ENCODE data around the gene USP21.

The USP21 gene

GRCh38 chr1:161214369-161214768, 55.1 kb downstream of the USP21 start:
- H3K27ac ChIP-seq, result no peak overlapping the region
- no peak for TF ChIP-seq CTCF (conservative IDR thresholded peaks at IDR 0.05)

GRCh38 chr1:161215076-161215475, 55.8 kb downstream of the USP21 start, which contains the start of gene FCER1G:
TSS of gene FCER1G (plus strand) at chr1:161215295. CDS start at chr1:161215322, 27 bp downstream.
- H3K27ac ChIP-seq, result no peak within 1 kb of the TSS
- TF ChIP-seq CTCF (conservative IDR thresholded peaks at IDR 0.05), result no peak
